ENCODE data around the gene FOXO3B.
"Not testable (repeated sequence)": the region's sequence is repeated elsewhere in the genome, so short reads cannot be mapped to it uniquely, and the experiment has no call there.

The FOXO3B gene

GRCh38 chr17:18644291-18644690, 37.8 kb downstream of the FOXO3B start, which contains the start of gene TBC1D28:
Gene TBC1D28 (minus strand): TSS chr17:18644391. CDS start chr17:18641352, 3,039 bp downstream.
- not testable (repeated sequence) for DNase-seq

- DNase-seq = not testable (repeated sequence)
These were observed 39.0 kb downstream of the FOXO3B start for GRCh38 chr17:18643124-18643523.

- DNase-seq = not testable (repeated sequence)
These were observed 43.8 kb downstream of the FOXO3B start for GRCh38 chr17:18638357-18638756.

GRCh38 chr17:18636237-18636636, 45.9 kb downstream of the FOXO3B start:
- not testable (repeated sequence) for DNase-seq

GRCh38 chr17:18635773-18636172, 46.3 kb downstream of the FOXO3B start:
- not testable (repeated sequence) for DNase-seq

- peak; percentile 48 for DNase-seq
These were observed 47.4 kb downstream of the FOXO3B start for GRCh38 chr17:18634550-18635263.
